ENCODE results near the gene FBRS.

FBRS gene

DNA sequence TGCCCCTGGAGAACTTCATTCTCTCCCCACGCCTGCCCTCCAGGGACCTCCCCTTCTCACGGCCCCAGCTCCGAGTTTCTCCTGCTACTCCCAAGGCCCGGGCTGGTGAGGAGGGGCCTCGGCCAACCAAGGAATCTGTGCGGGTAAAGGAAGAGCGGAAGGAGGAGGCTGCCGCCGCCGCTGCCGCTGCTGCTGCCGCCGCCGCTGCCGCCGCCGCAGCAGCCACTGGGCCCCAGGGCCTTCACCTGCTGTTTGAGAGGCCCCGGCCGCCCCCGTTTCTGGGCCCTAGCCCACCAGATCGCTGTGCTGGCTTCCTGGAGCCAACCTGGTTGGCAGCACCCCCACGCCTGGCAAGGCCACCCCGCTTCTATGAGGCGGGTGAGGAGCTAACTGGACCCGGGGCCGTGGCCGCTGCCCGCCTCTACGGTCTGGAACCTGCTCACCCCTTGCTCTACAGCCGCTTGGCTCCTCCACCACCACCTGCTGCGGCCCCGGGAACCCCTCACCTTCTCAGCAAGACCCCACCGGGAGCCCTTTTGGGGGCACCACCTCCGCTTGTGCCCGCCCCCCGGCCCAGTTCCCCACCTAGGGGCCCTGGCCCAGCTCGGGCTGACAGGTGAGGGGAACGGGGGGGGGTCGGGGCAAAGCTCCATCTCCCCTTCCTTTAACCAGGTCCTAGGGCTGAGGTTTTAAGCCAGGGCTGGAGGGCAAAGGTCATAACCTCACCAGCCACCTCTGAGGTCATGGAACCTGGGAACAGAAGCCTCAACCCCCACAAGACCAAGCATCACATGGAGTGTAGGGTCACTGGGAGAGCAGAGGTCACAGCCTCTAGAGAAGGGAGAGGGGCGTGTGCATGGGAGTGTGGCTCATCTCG, 11.0 kb downstream of the FBRS start:
- TF ChIP-seq, protein P1, sequence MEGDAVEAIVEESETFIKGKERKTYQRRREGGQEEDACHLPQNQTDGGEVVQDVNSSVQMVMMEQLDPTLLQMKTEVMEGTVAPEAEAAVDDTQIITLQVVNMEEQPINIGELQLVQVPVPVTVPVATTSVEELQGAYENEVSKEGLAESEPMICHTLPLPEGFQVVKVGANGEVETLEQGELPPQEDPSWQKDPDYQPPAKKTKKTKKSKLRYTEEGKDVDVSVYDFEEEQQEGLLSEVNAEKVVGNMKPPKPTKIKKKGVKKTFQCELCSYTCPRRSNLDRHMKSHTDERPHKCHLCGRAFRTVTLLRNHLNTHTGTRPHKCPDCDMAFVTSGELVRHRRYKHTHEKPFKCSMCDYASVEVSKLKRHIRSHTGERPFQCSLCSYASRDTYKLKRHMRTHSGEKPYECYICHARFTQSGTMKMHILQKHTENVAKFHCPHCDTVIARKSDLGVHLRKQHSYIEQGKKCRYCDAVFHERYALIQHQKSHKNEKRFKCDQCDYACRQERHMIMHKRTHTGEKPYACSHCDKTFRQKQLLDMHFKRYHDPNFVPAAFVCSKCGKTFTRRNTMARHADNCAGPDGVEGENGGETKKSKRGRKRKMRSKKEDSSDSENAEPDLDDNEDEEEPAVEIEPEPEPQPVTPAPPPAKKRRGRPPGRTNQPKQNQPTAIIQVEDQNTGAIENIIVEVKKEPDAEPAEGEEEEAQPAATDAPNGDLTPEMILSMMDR (IDR thresholded peaks at IDR 0.05), result no peak

GRCh38 chr16:30669903-30670824, 11.9 kb downstream of the FBRS start:
- TF ChIP-seq, protein P1 (IDR thresholded peaks at IDR 0.05), result no peak

DNA sequence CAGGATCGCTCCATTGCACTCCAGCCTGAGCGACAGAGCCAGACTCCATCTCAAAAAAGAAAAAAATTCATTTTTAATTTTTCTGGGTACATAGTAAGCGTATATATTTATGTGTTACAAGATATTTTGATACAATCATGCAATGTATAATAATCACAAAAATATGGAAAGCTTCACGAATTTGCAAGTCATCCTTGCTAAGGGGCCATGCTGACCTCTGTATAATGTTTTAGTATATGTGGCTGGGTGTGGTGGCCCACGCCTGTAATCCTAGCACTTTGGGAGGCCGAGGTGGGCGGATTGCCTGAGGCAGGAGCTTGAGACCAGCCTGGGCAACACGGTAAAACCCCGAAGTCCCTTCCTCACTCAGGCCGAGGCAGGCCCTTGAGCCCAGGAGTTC, 16.9 kb downstream of the FBRS start:
- TF ChIP-seq, protein P1 (IDR thresholded peaks at IDR 0.05), result no peak

DNA sequence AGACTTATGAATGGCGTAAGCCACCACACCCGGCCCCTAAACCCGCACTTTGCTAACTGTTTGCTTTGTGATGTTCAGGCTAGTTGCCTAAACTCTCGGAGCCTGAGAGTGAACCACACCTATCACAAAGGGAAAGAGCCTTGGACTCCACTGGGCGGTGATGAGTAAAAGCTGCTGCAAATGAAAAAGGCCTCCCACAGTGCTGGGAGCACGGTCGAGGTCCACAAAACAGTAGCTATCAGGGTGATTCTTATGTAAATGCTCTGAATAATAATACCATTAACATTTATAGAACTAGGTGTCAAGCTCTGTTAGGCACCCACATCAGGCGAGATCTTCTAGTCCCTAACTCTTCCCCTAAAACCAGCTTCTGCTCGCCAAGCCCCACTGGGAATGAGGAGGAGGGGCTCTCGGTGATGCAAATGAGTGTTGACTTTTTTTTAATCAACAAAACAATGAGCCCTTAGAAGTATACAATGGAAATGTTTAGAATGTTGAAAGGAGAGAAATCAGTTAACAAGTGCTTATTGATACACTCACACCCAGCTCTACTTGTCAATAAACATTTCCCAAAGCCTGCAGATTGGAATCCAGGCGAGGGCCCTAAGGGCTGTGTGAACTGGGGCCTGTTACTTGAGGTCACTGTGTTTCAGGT, 19.8 kb downstream of the FBRS start:
- TF ChIP-seq, protein P1 (IDR thresholded peaks at IDR 0.05), result no peak

- TF ChIP-seq, protein P1 (IDR thresholded peaks at IDR 0.05), result no peak
Observed at GRCh38 chr16:30678586-30678970, 20.3 kb downstream of the FBRS start.

DNA sequence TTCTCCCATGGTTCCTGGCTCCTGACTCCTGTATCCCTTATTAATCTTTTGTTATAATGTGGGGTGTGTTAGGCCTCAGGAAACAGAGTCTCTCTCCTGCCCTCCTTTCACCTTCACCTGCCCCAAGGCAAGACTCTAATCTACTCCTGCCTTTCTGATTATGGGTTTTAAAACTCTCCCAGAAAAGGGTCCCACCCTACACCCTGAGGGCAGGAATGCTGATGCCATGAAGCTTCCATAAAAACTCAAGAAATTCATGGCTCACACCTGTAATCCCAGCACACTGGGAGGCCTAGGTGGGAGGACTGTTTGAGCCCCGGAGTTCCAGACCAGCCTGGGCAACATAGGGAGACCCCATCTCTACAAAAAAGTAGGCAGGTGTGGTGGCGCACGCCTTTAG, 22.1 kb downstream of the FBRS start:
- TF ChIP-seq, protein P1 (IDR thresholded peaks at IDR 0.05), result no peak

- TF ChIP-seq, protein P1 (IDR thresholded peaks at IDR 0.05), result no peak
Observed at GRCh38 chr16:30688701-30689100, 30.5 kb downstream of the FBRS start.

All from LNCAP (cell line).